Esophagus muscularis mucosa (tissue), 4 donors: ENCODE measurements around the gene SNCB.

Source experiments
- EP300 ChIP-seq: sonication (generic); formaldehyde crosslinking; IDR thresholded peaks from one replicate; pipeline ENCODE4 v1.6.1; 2017; ENCODE audit warnings: antibody characterized with exemption
- POLR2A ChIP-seq: fragments of 450-650 bp; IDR thresholded peaks from one replicate; pipeline ENCODE4 v1.6.1; 2017; ENCODE audit warnings: antibody characterized with exemption, moderate library complexity, mild to moderate bottlenecking, low read depth
- TF ChIP-seq, protein P1 (sequence below), 3 experiments: fragments of 200-600 bp in 2 of 3; fragments of 450-650 bp in 1 of 3; sonication (generic) in 2 of 3; IDR thresholded peaks; one replicate each; pipeline ENCODE4 v1.5.1; 2017 to 2019; ENCODE audit warnings: antibody characterized with exemption in 3 of 3, mild to moderate bottlenecking in 2 of 3, moderate library complexity in 1 of 3

DNA sequence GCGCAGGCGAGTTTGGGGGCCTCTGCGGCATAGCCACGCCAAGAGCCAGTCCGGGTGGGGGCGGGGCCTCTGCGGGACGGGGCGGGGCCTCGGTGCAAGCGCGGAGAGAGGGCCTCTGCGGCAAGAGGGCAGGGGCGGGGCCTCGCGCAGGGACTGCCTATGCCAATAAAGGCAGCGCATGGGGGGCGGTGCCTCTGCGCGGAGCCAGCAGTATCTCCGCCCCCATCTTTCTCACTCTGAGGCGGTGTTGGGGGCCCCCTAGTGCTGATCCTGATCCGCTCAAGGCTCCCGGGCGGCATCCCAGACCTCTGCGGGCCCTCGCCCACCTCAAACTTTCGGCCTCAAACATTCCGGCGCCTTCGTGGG is 11.1 kb downstream of the SNCB start:
- TF ChIP-seq, protein P1, sequence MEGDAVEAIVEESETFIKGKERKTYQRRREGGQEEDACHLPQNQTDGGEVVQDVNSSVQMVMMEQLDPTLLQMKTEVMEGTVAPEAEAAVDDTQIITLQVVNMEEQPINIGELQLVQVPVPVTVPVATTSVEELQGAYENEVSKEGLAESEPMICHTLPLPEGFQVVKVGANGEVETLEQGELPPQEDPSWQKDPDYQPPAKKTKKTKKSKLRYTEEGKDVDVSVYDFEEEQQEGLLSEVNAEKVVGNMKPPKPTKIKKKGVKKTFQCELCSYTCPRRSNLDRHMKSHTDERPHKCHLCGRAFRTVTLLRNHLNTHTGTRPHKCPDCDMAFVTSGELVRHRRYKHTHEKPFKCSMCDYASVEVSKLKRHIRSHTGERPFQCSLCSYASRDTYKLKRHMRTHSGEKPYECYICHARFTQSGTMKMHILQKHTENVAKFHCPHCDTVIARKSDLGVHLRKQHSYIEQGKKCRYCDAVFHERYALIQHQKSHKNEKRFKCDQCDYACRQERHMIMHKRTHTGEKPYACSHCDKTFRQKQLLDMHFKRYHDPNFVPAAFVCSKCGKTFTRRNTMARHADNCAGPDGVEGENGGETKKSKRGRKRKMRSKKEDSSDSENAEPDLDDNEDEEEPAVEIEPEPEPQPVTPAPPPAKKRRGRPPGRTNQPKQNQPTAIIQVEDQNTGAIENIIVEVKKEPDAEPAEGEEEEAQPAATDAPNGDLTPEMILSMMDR (IDR thresholded peaks at IDR 0.05) = peak in 2 of 3 experiments; percentile 12
- TF ChIP-seq POLR2A (no peak), EP300 (no peak)
